Stimulated activated CD4-positive, alpha-beta T cell treated with anti-CD3 and anti-CD28 coated beads, Interleukin-2, amount 100 ng/mL, for 24 hours (primary cell): Measurements from ENCODE around the gene KCNK1.

ENCODE experiments used
- DNase-seq, 2 donors: peaks; one replicate each; pipeline ENCODE4 v3.0.0-alpha.2; 2020

Gene KCNK1

DNA sequence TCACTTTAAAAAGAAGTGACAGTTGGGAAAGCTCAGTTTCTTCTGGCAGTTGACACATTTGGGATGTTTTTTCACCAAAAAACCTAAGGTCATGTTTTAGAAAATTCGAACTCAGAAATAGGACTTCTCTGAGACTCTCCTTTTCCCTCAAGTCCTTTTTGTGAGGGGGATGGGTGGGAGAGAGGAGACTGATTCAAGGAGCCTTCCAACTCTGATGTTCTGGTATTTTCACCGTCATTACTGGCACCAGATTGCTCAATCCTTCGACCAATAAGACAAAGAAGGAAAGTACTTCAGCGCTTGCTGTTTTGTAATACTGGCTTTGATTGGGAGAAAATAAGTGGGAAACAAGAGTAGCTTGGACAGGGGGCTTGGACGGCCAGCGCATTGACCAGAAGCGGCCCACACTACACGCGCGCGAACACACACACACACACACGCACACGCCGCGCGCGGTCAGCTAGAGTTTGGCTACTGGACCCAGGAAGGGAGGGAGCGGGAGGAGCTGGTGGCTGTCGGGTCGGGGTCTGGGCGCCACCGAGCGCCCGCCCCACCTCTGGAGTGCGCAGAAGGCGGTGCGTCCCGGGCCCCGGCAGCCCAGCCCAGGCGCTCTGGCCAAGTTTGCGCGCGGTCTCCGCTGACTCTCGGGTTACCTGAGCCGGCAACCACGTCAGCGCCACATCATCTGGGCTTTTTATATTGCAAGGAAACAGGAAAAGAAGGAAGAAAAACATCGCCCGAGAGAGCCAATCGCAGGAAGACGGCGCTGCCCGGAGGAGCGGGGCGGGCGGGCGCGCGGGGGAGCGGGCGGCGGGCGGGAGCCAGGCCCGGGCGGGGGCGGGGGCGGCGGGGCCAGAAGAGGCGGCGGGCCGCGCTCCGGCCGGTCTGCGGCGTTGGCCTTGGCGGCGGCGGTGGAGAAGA is at the start of gene KCNK1:
Gene KCNK1 (plus strand): TSS at position 855 of the 921 bp plus-strand sequence. CDS start 66 bp downstream, at position 921.
- DNase-seq = peak in 1 of 2 donors; percentile 27

DNA sequence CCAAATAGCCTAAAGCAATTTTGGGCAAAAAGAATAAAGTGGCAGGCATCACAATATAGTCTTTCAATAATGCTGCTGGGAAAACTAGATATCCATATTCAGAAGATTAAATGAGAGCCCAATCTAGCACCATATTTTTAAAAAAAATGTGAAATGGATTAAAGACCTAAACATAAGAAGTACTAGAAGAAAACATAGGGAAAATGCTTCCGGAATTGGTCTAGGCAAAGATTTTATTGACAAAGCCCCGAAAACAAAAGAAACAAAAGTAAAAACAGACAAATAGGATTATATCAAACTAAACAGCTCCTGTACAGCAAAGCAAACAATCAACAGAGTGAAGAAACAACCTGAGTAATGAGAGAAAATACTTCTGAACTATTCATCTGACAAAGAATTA is 48.6 kb upstream of the KCNK1 start:
- no peak for DNase-seq

DNA sequence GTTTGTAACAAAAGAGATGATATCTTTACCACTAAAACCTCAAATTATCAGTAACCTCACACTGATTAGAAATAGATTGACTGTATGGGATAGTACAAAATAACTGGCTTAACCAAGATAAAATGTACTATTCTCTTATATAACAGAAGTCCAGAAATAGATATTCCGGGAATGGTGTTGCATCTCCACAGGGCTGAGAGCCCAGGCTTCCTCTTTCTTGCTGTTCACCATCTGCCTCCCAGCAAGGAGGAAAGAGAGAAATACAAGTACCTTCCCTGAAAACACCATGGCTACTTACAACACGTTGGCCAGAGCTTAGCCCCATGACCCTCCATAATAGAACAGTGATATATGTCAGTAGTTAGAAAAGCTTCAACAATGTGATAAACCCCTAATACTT is 47.0 kb upstream of the KCNK1 start:
- no peak for DNase-seq

DNA sequence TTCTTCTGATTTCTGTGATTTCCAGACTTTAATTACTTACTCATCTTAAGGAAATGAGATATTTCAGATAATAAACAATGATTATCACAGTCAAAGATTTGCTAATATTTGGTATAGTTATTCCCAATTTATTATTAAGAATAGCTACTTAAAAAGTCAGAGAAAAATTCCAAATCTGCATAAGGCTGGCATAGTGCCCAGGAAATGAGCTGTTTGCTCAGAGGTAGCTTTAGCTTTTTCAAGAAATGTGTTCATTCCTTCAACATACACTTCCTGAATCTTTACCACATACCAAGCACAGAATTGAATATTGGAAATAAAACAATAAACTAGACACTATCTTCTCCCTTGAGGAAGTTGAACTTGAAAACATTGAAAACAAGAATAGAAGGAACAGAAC is 44.3 kb upstream of the KCNK1 start:
- no peak for DNase-seq

DNA sequence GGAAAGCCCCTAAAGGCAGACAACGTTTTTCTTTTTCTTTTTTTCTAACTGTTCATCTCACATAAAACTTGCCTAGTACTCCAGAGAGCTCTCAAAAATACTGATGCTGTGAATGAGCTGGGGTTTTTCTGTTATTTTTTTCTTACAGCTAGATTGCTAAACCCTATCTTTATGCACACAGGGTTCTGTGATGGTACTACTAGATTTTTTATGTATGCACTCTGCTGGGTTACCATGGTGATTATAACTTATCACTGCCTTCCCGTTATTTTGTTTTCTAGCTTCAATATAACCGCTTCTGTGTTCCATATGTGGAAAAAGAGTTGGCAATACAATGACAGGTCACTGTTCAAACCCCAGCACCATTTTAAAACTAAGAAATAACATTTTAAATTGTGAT is 43.7 kb upstream of the KCNK1 start:
- DNase-seq = no peak

DNA sequence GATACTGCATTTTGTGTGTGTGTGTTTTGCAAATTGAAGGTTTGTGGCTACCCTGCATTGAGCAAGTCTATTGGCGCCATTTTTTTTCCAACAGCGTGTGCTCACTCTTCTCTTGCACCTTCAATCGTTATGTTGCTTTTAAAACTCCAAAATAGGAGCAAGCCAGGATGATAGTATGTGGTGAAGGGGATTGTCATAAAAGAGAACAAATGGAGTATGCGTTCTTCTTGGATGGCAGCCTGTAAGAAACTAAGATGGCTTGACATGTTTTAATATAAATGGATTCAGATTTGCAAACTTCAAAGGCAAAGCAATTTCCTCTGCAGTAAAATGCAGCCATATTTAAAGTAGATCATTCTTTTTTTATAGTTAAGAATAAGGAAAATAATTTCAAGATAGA is 43.2 kb upstream of the KCNK1 start:
- DNase-seq = no peak

DNA sequence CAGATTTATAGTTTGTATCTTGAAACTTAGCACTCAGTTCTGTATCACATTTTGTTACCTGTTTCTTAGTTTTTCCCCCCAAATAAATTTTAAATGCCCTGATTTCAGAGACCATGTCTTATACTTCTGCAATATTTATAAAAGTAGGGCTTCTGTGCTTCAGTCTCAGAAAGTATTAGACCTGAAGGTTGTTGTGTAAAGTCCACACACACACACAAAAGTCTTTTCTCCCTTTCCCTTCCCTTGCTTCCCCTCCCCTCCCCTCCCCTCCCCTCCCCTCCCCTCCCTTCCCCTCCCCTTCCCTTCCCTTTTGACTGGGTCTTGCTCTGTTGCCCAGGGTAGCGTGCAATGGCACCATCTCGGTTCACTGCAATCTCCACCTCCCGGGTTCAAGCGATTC is 41.0 kb upstream of the KCNK1 start:
- DNase-seq = no peak

DNA sequence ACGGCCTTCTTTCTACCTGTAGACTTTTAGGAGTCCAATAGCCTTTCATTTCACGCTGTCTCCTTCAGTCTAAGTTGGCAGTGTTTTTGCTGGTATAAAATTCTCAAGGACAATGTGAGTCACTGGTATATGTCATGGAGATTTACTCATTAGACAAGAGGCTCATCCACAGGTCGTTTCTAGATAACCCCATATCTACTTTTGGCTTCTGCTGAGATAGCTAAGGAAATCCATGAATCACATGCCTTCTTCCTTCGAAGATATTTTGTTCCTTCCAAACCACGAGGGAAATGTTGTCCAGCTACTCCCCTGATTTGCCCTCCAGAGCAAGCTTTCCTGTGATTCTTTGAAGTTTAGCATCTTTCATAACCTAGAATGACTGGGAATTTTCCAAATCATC is 38.5 kb upstream of the KCNK1 start:
- DNase-seq = no peak

DNA sequence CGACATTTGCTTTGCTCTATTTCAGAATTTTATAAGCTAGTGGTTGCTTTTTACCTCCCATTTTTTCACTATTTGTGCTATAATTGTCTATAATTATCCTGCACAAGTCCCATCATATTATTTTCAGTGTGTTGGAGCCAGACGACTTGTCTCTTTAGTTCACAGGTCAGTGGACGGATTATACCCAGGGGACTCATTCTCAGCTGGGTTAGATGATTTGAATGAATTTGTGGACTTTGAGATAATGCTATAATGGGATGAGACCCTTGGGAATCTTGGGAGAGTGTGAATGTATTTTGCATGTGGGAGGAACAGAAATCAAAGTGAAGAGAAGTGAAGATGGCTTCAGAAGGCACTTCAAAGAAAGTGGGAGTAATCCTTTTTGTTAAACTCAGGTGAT is 31.5 kb upstream of the KCNK1 start:
- no peak for DNase-seq

DNA sequence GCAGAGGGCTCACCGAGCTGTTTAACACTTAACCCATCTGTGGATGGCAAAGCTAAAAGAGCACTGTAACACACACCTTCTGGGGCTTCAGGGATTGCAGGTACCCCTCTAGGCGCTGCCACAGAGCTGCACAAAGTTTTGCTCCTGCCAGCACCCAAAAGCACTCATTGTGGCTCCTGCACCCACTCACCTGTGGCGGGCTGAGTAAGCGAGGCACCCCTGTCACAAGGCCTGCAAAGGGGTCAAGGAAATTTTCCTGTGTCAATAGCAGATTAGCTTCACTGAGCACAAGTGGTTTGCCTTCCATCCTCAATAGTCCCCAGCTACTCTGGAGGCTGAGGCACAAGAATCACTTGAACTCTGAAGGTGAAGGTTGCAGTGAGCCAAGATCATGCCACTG is 29.5 kb upstream of the KCNK1 start:
- no peak for DNase-seq

DNA sequence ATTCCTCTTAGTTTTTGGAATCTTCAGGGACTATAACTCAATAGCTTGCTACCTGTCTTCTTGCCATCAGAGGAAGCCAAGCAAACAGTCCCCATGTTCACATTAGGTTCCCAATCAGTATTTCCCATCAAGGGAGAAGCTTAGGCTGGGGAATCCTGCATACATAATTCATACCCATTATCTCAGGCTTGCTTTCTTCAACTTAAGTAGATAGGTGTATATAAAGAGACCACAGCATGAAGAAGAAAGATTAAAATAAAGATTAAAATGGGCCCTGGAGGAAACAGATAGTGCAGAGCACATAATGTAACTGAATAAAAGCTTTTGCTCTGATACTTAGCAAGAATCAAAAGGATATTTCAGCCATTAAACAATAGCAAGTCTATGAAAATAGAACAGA is 29.0 kb upstream of the KCNK1 start:
- no peak for DNase-seq

DNA sequence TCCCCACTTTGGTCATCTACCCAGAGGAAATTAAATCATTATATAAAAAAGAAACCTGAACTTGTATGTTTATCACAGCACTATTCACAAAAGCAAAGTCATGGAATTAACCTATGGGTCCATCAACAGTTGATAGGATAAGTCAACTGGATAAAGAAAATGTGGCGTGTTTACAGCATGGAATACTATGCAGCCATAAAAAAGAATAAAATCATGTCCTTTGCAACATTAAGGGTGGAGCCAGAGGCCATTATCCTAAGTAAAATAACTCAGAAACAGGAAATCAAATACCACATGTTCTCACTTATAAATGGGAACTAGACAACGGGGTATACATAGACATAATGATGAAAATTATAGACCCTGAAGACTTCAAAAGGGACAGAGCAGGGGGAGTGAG is 27.6 kb upstream of the KCNK1 start:
- DNase-seq = no peak

DNA sequence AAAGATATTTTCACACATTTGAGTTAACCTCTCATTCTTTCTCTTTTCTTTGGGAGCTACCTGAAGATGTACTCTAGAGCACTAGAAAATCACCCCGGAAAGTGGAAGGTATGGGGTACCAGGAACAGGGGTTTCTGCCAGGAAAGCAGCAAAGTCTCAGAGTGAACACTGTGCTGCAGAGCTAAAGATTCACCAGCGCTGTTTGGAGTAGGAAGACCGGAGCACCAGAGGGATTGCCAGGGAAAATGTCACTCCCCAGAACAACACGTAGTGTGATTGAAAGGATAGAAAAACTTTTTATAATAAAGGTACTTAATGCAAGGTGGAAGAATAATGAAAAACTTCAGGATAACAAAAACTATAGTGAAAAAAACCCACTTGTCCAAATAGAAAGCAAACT is 26.7 kb upstream of the KCNK1 start:
- no peak for DNase-seq

DNA sequence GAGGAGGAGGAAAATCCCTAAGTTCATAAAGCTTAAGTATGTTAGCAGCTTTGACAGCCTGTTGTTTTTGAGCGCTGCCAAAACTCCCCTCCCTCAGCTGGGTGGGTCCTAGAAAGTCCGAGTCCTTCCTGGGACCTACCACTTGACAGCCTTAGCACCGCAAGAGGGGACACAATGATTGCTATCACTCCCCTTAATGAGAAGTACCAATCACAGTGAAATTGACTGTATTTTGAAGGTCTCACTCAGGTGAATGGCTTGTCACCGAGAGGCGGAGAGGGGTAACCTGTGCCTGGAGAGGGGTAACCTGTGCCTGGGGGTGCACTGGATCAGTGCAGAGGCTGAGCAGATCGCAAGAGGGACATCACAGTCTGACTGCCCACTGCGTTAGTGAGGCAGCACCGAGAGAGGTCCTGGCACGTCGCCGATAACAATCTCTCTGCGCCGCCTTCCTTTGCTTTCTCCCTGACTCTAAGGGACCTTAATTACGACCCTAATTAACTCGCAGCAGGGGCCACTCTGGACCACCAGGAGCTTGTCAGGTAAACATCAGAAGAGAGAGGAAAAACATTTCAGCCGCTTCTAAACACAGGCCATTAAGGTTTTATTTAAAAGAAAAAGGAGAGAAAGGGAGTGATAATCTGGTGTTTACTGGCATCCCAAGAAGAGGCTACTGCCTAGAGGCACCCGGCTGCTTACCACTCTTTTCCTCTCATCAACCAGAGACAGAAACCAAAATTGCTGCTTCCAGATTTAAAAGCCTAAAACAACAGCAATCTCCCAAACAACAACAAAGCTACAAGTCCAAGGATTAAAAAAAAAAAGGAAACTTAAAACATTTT is 25.7 kb upstream of the KCNK1 start:
- DNase-seq = no peak

DNA sequence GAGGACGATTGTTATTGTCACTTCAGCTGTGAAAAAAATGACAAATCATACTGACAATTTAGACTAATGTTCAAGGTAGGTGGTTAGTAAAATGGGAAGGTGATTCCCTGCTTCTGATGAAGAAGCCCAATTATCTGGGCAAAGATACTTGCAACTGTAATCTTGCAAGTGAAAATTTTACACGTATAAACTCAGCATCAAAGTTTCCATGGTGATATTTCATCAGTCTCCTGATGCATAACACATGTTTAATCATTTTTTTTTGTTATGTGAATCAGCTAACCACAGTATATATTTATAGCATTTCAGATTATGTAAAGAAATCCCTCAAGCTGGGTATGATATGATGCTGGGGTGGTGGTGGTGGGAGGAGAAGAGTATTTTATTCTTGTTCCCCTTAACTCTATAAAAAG is 16.4 kb upstream of the KCNK1 start:
- no peak for DNase-seq

DNA sequence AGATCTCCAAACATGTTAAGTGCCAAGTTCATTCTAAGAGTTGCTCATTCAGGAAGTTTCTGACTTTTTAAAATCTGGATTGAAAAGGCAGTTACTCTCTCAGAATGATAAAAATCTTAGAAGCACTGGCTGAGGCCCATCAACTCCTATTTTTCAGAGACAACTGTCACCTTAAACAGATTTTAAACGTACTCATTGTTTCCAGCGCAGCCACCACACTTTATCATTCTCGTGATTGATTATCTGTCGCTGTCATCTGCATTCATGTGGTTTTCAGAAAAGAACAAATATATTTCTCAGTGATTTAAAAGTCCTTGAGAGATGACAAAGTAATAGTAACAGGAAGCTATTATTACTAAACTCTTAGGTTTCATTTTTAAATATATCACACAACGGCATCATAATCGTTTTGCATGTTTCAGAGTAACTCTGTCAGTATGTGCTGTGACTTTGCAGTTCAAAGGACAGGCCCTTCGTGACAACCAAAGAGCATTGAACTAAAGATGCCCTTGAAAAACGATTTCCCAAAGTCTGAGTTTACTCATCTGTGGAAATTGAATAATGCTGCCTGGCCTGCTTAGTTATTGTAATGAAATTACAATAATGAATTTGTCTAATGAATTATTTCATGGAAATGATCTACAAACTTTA is 14.9 kb upstream of the KCNK1 start:
- DNase-seq = peak; percentile 22 to 26

DNA sequence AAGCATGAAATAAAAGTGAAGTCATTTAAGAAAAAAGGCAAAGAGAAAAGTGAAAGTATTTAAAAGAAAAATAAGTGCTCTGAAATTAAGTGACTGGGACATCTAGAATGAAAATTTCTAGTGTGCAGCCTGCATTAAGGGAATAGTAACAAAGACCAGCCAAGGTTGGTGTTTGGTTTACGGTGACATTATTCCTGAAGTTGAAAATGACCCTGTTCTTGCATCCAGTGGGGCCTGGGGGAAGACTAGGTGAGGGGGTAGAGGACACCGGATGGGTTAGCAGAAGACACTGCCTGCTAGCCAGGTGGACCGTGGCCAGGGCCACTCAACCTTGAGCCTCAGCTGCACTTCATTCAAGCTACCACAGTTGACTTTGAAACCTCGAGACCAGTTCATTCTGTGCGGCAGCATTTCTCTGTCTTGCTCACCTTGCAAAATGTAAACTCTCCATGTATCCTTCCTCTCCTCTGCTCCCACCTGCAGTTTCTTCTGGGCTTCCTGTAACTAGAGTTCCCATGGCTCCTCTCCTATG is 14.3 kb upstream of the KCNK1 start:
- DNase-seq = no peak

DNA sequence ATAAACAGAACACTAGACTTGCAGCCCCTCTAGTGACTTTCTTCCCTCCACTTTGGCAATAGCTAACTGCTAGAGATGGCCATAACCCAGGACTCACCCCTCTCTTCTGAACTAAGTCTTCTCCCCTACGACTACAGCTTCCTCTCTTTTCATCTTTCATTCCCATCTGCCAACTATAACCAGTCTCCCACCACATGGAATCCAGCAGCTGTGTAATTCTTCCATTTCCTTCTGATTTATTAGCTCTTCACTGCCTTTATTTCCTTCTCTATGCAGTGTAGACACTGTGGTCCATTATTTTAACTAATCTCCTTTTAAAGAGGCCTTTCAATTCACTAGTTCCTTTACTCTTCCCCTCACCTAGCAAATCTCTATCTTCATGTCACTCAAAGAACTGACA is 13.4 kb upstream of the KCNK1 start:
- no peak for DNase-seq

DNA sequence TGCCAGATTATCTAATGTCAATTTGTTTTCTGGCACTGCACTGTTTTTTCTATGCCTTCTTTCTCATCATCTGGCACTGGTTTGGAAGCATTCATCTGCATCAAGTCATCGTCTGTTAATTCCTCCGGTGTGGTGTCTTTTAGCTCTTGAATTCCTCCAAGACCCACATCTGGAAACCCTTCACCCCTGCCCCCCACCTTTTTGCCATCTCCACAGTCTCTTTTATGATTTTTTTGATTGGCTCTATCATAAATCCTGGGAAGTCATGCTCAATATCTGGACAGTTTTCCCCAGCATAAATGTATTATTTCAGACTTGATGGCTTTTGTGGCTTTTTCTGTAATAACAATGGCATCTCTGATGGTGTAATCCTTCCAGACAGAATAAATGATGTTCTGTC is 10.4 kb upstream of the KCNK1 start:
- DNase-seq = no peak

DNA sequence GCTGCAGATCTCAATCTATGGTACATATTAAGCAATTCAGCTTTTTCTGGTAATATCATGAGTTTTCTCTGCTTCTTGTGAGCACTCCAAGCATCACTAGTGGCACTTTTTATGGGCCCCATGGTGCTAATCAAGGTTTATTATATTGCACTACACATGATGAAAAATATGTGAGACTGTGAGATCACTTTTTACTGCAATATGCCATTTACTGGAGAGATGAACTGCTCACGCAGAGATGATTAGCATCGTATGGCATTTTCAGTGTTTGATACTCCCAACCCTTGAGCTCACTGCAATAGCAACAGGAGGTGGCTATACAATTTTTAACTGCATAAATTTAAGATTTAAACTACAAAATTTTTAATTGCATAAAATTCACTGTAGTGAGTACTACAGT is 8.7 kb upstream of the KCNK1 start:
- no peak for DNase-seq

DNA sequence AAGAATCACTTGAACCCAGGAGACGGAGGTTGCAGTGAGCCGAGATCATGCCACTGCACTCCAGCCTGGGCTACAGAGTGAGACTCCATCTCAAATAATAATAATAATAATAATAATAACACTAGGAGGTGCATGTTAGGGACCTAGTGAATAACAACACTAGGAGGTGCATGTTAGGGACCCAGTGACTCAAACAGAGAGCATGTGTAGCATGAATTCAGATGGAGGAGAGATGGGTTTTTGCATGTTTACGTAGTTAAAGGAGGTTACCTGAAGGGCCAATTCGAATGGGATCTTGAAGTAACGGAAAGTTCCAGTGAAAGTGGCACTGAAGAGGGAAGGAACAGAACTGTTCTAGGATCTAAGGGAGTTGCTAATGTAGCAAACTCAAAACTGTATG is 7.1 kb upstream of the KCNK1 start:
- no peak for DNase-seq

DNA sequence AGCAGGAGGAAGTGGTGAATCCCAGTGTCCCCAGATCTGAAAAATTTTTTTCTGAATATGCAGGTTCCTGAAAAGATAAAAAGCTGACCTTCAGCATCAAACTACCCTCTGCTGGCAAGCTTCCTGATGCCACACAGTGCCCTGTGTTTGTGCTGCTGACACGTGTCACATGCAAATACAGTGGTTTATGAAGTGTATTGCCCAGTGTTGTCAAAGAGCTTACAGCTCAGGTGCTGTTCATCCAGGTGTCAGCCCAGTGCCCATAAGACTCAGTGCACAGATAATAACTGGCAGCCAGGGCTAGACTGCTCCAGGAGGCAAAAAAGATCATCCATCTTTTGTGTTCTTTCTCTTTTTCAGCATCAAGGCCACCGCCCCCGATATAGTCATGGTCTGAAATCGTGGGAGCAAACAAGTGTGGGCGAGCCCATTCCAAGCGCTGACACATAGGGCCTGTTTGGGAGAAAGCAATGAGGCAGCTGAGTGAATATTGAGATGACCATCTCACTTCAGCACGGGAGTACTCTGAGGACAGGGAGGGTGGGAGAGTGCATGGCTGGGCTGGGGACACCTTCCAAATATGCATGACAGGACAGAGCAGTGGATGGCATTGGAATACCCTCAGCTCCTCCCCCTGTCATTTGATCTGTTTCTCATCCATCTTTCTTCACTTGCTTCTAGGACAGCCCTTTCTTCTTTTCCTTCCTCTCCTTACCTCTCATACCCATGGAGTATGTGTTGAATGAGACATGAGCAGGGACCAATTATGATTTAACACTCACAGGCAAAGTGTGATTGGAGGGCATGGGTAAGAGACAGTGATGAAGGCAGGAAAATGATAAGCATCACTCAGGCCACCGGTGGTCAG is 6.4 kb upstream of the KCNK1 start:
- DNase-seq = no peak
